Hepatocyte (in vitro differentiated cells): ENCODE results near the gene ISX. TPM values are rescaled to one million over a fixed set of nuclear protein-coding genes. Genes with fewer than 3 reads are reported as not detected.
A peak's percentile ranks its signal among the peaks of the same experiment; 100 is the strongest.

Experiments
- DNase-seq: peaks from one replicate; pipeline ENCODE4 v3.0.0-alpha.2; 2016; ENCODE audit warnings: low spot score
- H2AFZ ChIP-seq: fragments of 200-600 bp; sonication (generic); 2 replicates; pipeline ENCODE4 v1.6.0; 2016; ENCODE audit warnings: antibody characterized with exemption, mild to moderate bottlenecking
- H3K27ac ChIP-seq: fragments of 200-600 bp; sonication (generic); 2 replicates; pipeline ENCODE4 v1.5.1; 2016; ENCODE audit warnings: mild to moderate bottlenecking
- H3K27me3 ChIP-seq: fragments of 200-600 bp; sonication (generic); 2 replicates; pipeline ENCODE4 v1.6.1; 2016
- H3K36me3 ChIP-seq: fragments of 200-600 bp; sonication (generic); replicated peaks from 2 replicates; pipeline ENCODE4 v1.5.1; 2016; ENCODE audit warnings: low read depth; ENCODE audit not compliant: insufficient read depth
- H3K4me1 ChIP-seq: fragments of 200-600 bp; sonication (generic); 2 replicates; pipeline ENCODE4 v1.5.1; 2016; ENCODE audit warnings: mild to moderate bottlenecking, moderate library complexity; ENCODE audit not compliant: insufficient read depth
- H3K4me2 ChIP-seq: fragments of 200-600 bp; sonication (generic); 2 replicates; pipeline ENCODE4 v1.6.0; 2016
- H3K4me3 ChIP-seq: fragments of 200-600 bp; sonication (generic); 2 replicates; pipeline ENCODE4 v1.5.1; 2016; ENCODE audit warnings: mild to moderate bottlenecking
- H3K79me2 ChIP-seq: fragments of 200-600 bp; sonication (generic); 2 replicates; pipeline ENCODE4 v1.6.0; 2017; ENCODE audit warnings: mild to moderate bottlenecking
- H3K9me2 ChIP-seq: fragments of 200-600 bp; sonication (generic); replicated peaks from 2 replicates; pipeline ENCODE4 v1.6.0; 2017; ENCODE audit warnings: mild to moderate bottlenecking; ENCODE audit not compliant: insufficient read depth
- H3K9me3 ChIP-seq: fragments of 200-600 bp; sonication (generic); 2 replicates; pipeline ENCODE4 v1.5.1; 2016; ENCODE audit warnings: low read depth, mild to moderate bottlenecking
- H4K20me1 ChIP-seq: fragments of 200-600 bp; sonication (generic); 2 replicates; pipeline ENCODE4 v1.6.0; 2016; ENCODE audit warnings: mild to moderate bottlenecking; ENCODE audit not compliant: insufficient read depth, poor library complexity, severe bottlenecking
- CTCF ChIP-seq: fragments of 200-600 bp; sonication (generic); IDR thresholded peaks from 2 replicates; pipeline ENCODE4 v1.5.1; 2016; ENCODE audit warnings: antibody characterized with exemption, mild to moderate bottlenecking; ENCODE audit not compliant: poor library complexity
- EZH2 ChIP-seq: fragments of 200-600 bp; sonication (generic); IDR thresholded peaks from 2 replicates; pipeline ENCODE4 v1.6.1; 2016; ENCODE audit warnings: antibody characterized with exemption, mild to moderate bottlenecking, borderline replicate concordance
- EZH2phosphoT487 ChIP-seq: fragments of 200-600 bp; sonication (generic); IDR thresholded peaks from one replicate; pipeline ENCODE4 v1.6.1; 2018; ENCODE audit warnings: antibody characterized with exemption, mild to moderate bottlenecking, low read depth, moderate library complexity; ENCODE audit not compliant: unreplicated experiment, severe bottlenecking
- WGBS: methylation state at CpG from one replicate; pipeline ENCODE4 v1.1.6; 2016; ENCODE audit warnings: low lambda C conversion rate; ENCODE audit errors: missing lambda C conversion rate; 5-methylcytosine and 5-hydroxymethylcytosine counted together
- polyA plus RNA-seq: library from polyadenylated mRNA; unstranded; fragments of >200 nt; fragmentation: Nextera tagmentation; extraction: Ambion mirVana; gene quantifications from 2 replicates; pipeline ENCODE4 v1.2.1, GENCODE V29; 2016
- total RNA-seq: library from RNA; depleted of rRNA; stranded (reverse); fragments of >200 nt; gene quantifications from 2 replicates; pipeline ENCODE4 v1.2.3, GENCODE V29; 2014

Gene ISX
- total and polyA plus RNA-seq, 2 experiments from 2014 or later = 20.6 to 29.8 TPM

GRCh38 chr22:35116269-35116668, 50.3 kb downstream of the ISX start:
- H4K20me1 ChIP-seq = no peaks in the 10 kb centered on the region
- no peak overlapping the region for H3K4me2 ChIP-seq
- H3K36me3 ChIP-seq = no peaks in the 10 kb centered on the region
- no peaks in the 10 kb centered on the region for H3K27me3 ChIP-seq
- no peaks in the 10 kb centered on the region for H3K79me2 ChIP-seq
- no peak overlapping the region for H3K27ac ChIP-seq
- TF ChIP-seq CTCF = no peak
- TF ChIP-seq EZH2 = no peak
- no peak for TF ChIP-seq EZH2phosphoT487
- H2AFZ ChIP-seq = no peak overlapping the region
- WGBS = 80% methylated on average over 7 of the region's 7 CpGs
- no peak for DNase-seq
- H3K9me3 ChIP-seq = no peaks in the 10 kb centered on the region
- H3K4me3 ChIP-seq = no peak overlapping the region
- no peaks in the 10 kb centered on the region for H3K9me2 ChIP-seq
- H3K4me1 ChIP-seq = peaks cover 16% of the 10 kb centered on the region

DNA sequence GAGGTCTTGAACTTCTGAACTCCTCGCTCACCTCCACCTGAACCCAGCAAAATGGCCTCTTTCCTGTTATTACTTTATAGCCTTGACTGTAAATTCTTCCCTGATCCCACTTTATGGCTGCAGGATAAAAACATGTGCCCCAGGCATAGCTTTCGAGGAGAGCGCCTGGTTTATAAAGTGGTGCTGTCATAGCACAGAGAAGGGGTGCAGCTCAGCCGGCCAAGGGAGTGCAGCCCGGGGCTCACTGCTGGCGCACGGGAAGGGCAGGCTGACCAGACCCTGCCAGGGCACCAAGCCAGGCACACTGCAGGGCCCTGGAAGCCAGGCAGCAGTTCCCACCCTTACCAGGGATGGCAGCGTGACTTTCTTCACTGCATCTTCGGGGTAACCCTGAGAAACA, 50.9 kb downstream of the ISX start:
- H3K4me2 ChIP-seq = no peak overlapping the region
- no peak for TF ChIP-seq EZH2phosphoT487
- no peak for TF ChIP-seq EZH2
- TF ChIP-seq CTCF = peak; percentile 15
- no peaks in the 10 kb centered on the region for H3K9me2 ChIP-seq
- H2AFZ ChIP-seq = no peak overlapping the region
- H3K27ac ChIP-seq = no peak overlapping the region
- H3K36me3 ChIP-seq = no peaks in the 10 kb centered on the region
- H3K4me3 ChIP-seq = no peak overlapping the region
- H3K79me2 ChIP-seq = no peaks in the 10 kb centered on the region
- no peaks in the 10 kb centered on the region for H4K20me1 ChIP-seq
- peaks cover 11% of the 10 kb centered on the region for H3K4me1 ChIP-seq
- DNase-seq = peak; percentile 51
- no peaks in the 10 kb centered on the region for H3K9me3 ChIP-seq
- WGBS = 41% methylated on average over 9 of the region's 9 CpGs
- H3K27me3 ChIP-seq = no peaks in the 10 kb centered on the region

- no peak for TF ChIP-seq CTCF
- no peak for TF ChIP-seq EZH2
- TF ChIP-seq EZH2phosphoT487 = no peak
- H3K9me3 ChIP-seq = no peaks in the 10 kb centered on the region
- no peak overlapping the region for H3K27ac ChIP-seq
- no peaks in the 10 kb centered on the region for H4K20me1 ChIP-seq
- no peak for DNase-seq
- no peaks in the 10 kb centered on the region for H3K36me3 ChIP-seq
- peaks cover 10% of the 10 kb centered on the region for H3K4me1 ChIP-seq
- no peak overlapping the region for H3K4me2 ChIP-seq
- no peaks in the 10 kb centered on the region for H3K27me3 ChIP-seq
- no peaks in the 10 kb centered on the region for H3K9me2 ChIP-seq
- H3K79me2 ChIP-seq = no peaks in the 10 kb centered on the region
- H2AFZ ChIP-seq = no peak overlapping the region
- no peak overlapping the region for H3K4me3 ChIP-seq
Measured at GRCh38 chr22:35119494-35119893, 53.5 kb downstream of the ISX start.

DNA sequence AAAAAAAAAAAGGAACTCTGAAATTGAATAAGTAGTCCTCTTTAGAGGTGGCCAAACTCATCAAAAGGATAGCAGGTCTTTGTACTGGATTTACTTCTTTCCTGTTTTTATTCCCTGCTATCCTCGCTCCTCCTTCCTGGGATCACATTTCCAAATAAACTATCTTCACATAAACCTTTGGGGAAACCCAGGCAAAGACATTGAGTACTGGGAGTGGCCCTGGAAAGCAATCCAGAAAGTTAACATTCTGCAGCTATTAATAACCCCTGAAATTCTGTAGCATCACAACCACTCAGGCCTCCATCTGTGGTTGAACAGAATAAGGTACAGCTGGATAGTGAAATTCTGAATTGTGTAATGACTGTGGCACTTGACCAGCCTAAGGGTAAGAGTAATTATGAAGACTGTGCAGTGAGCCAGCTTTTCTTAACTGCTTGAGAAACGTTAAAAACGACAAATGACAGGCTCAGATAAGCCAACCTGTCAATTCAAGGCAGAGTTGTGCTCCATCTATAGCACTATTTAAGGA, 58.8 kb downstream of the ISX start:
- DNase-seq = no peak
- Histone ChIP-seq H3K4me2 (no peak overlapping the region), H4K20me1 (no peaks in the 10 kb centered on the region), H3K9me3 (no peaks in the 10 kb centered on the region), H3K79me2 (no peaks in the 10 kb centered on the region), H3K9me2 (no peaks in the 10 kb centered on the region), H2AFZ (no peak overlapping the region), H3K36me3 (no peaks in the 10 kb centered on the region), H3K27ac (no peak overlapping the region), H3K27me3 (no peaks in the 10 kb centered on the region), H3K4me3 (no peak overlapping the region), H3K4me1 (peaks cover 2% of the 10 kb centered on the region)
- WGBS = 40% methylated on average over 3 of the region's 3 CpGs
- TF ChIP-seq EZH2 = no peak
- TF ChIP-seq EZH2phosphoT487 = no peak
- no peak for TF ChIP-seq CTCF
